Lower lobe of right lung (tissue), 2 donors: ENCODE data around the gene HTATSF1. TPM values are rescaled to one million over a fixed set of nuclear protein-coding genes. Genes with fewer than 3 reads are reported as not detected.

Source experiments
- ATAC-seq, 2 donors: fragments of 200-7000 bp; cut with Tn5 transposase; one replicate each; pipeline ENCODE4 v1.9.1; 2020 to 2022; ENCODE audit warnings: mild to moderate bottlenecking in 2 of 2, moderate library complexity in 2 of 2
- DNase-seq: peaks from one replicate; pipeline ENCODE4 v3.0.0-alpha.2; 2020
- H3K27ac ChIP-seq: fragments of 200-600 bp; one replicate; pipeline ENCODE4 v1.8.0; 2022
- H3K27me3 ChIP-seq: fragments of 200-600 bp; one replicate; pipeline ENCODE4 v1.8.0; 2022; ENCODE audit warnings: low read depth
- H3K36me3 ChIP-seq: fragments of 200-600 bp; one replicate; pipeline ENCODE4 v1.8.0; 2022; ENCODE audit warnings: mild to moderate bottlenecking
- H3K4me1 ChIP-seq: fragments of 200-600 bp; one replicate; pipeline ENCODE4 v1.8.0; 2022
- H3K4me3 ChIP-seq: fragments of 200-600 bp; one replicate; pipeline ENCODE4 v1.8.0; 2022; ENCODE audit warnings: mild to moderate bottlenecking
- H3K9me3 ChIP-seq: fragments of 200-600 bp; one replicate; pipeline ENCODE4 v1.8.0; 2022
- intact Hi-C: fragments of 100-400 bp; cut with DNase I; formaldehyde crosslinking; loops from one replicate; pipeline ENCODE4 v1.11.0; 2022
- total RNA-seq: library from RNA; stranded (reverse); fragmentation: NEBNext Ultra II Directional; extraction: Animal tissue kit (Norgen Biotek cat#: 25700); gene quantifications from one replicate; pipeline ENCODE4 v1.2.1, GENCODE V29; 2021
- TF ChIP-seq, protein P1 (sequence below): fragments of 200-600 bp; IDR thresholded peaks from one replicate; pipeline ENCODE4 v1.8.0; 2022; ENCODE audit warnings: antibody characterized with exemption, mild to moderate bottlenecking
- donor health status: DM: no; HTN: yes; CAD: no; lungs with severe emphysema.

Gene HTATSF1
- total RNA-seq, 1 donor from 2014 or later: 27.4 TPM

DNA sequence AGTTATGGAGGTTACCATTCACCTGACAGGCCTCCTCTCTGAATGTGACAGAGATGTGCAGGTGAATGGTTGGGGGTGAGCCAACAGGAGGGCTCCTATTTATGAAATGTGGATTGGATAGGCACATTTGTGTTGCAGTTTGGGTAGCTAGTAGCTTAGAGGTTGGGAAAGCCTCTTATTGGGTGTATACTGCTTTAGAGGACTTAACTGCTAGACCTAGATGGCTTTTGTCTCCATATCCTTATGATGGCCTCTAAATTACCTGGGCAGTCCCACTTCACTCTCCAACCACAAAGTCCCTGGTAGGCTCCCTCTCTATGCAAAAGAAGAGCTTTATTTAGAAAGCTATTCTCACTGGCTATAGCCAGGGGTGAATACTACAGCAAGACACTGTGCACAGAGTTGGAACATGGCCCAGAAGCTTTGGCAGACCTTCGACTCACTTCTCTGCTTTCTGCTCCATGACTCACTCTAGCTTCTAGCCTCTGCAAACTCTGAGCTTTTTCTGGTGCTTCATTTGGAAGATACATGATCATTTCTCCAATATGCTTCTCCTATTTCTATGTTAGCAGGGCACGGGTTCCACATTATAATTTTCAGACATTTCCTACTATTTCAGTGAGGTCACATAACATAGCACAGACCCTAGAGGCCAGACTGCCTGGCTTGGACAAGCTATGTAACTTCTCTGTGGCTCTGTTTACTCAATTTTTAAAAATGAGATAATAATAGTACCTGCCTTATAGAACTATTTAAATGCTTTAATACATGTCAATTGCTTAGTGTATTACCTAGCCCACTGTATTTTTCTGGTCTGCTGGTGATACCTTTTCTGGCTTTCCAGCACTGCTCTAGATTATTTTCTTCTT lies 28.6 kb downstream of the HTATSF1 start:
- ATAC-seq: peak; percentile 66 to 82
- Histone ChIP-seq H3K9me3 (no peaks in the 10 kb centered on the region), H3K27ac (no peak overlapping the region), H3K4me1 (no peaks in the 10 kb centered on the region), H3K27me3 (no peaks in the 10 kb centered on the region), H3K36me3 (no peaks in the 10 kb centered on the region), H3K4me3 (no peak overlapping the region)
- DNase-seq: peak; percentile 38
- intact Hi-C loops: no loop called here
- TF ChIP-seq, protein P1, sequence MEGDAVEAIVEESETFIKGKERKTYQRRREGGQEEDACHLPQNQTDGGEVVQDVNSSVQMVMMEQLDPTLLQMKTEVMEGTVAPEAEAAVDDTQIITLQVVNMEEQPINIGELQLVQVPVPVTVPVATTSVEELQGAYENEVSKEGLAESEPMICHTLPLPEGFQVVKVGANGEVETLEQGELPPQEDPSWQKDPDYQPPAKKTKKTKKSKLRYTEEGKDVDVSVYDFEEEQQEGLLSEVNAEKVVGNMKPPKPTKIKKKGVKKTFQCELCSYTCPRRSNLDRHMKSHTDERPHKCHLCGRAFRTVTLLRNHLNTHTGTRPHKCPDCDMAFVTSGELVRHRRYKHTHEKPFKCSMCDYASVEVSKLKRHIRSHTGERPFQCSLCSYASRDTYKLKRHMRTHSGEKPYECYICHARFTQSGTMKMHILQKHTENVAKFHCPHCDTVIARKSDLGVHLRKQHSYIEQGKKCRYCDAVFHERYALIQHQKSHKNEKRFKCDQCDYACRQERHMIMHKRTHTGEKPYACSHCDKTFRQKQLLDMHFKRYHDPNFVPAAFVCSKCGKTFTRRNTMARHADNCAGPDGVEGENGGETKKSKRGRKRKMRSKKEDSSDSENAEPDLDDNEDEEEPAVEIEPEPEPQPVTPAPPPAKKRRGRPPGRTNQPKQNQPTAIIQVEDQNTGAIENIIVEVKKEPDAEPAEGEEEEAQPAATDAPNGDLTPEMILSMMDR: no peak

DNA sequence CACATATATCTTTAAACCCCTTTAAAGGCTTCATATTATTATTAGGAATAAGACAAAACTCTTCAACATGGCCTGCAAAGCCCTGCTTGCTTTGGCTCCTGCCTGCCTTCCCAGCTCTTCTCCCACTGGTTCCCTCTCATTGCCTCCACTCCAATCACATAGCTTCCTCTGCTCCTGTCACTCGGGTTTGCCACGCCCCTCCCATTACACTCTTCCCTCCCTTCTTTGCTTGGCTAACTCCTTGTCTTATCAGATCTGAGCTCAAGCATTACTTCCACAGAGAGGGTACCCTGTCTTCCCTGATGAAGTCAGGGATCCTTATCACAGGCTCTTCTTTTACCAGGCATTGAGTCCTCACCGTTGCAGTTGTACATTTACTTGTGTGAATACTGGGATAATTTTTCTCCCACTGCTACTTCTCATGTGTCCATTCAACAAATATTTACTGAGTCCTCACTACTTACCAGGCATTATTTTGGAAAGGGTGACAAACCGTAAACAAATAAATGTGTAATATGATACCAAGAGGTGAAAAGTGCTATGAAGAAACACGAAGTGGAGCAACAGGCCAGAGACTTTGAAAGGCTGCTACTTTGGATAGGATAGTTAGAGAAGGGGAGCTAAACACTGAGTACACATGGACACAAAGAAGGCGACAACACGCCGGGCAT lies 31.4 kb downstream of the HTATSF1 start:
- TF ChIP-seq, protein P1: no peak
- ATAC-seq (peak in 1 of 2 donors; percentile 19), DNase-seq (no peak)
- Histone ChIP-seq H3K4me3 (no peak overlapping the region), H3K36me3 (no peaks in the 10 kb centered on the region), H3K9me3 (no peaks in the 10 kb centered on the region), H3K27me3 (no peaks in the 10 kb centered on the region), H3K4me1 (no peaks in the 10 kb centered on the region), H3K27ac (no peak overlapping the region)
- intact Hi-C loops: no loop called here

DNA sequence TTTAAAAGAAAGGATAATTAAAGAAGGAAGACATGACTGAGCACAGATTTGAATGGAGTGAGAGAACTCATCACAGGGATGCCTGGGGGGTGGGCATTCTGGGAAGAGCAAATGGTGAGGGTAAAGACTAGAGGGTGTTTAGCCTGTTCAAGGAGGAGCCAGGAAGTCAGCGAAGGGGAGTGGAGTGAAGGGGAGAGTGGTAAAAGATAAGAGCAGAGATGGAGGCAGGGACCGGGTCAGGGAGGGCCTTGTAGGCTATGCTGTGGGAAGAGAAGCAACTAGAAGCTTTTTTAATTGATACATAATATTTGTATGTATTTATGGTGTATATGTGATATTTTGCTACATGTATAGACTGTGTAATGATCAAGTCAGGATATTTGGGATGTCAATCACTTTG lies 32.4 kb downstream of the HTATSF1 start:
- H3K4me1 ChIP-seq: no peaks in the 10 kb centered on the region
- H3K9me3 ChIP-seq: no peaks in the 10 kb centered on the region
- ATAC-seq: no peak
- TF ChIP-seq, protein P1: no peak
- DNase-seq: no peak
- H3K27ac ChIP-seq: no peak overlapping the region
- H3K27me3 ChIP-seq: no peaks in the 10 kb centered on the region
- intact Hi-C loops: no loop called here
- H3K4me3 ChIP-seq: no peak overlapping the region
- H3K36me3 ChIP-seq: no peaks in the 10 kb centered on the region

DNA sequence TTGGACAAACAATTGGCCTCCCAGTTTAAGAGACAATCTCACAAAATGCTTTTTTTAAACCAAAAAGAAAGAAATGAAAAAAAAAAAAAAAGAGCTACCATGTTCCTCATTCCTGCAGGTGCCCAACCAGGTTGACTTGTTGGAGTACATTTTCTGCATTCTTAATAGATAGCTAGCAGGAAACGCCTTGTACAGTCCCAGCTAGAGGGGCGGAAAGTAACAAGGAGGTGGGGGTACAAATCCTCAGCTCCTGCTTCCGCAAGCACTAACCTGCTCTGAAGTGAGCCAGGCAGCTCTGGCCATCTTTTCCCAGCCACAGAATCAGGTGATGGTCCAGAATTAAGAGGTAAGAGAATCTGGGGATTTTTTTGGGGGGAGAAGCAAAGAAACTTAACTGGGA lies 34.6 kb downstream of the HTATSF1 start, which contains the start of gene VGLL1:
VGLL1 (plus strand) TSS at position 265 of the 400 bp plus-strand sequence. CDS start 3,806 bp downstream, outside the sequence.
- no peak within 1 kb of the TSS for H3K4me3 ChIP-seq
- H3K27me3 ChIP-seq: no peaks in the 10 kb centered on the region
- no peak for ATAC-seq
- no peak within 1 kb of the TSS for H3K27ac ChIP-seq
- no peaks in the 10 kb centered on the region for H3K4me1 ChIP-seq
- H3K36me3 ChIP-seq: no peaks in the 10 kb centered on the region
- H3K9me3 ChIP-seq: no peaks in the 10 kb centered on the region
- intact Hi-C loops: no loop called here
- no peak for DNase-seq
- TF ChIP-seq, protein P1: no peak

DNA sequence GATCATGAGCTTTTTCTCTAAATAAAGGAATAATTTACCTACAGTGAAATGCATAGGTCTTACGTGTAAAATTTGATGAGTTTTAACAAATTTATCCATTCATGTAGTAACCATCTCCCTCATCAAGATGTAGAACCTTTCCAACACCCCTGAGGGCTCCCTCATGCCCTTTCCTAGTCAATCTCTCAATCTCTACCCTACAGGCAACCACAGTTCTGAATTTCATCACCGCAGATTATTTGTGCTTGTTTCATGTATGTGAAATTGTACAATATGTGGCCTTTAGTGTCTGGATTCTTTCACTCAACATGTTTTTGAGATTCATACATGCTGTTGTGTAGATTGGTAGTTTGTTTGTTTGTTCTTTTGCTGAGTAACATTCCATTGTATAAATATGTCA lies 36.7 kb downstream of the HTATSF1 start:
- Histone ChIP-seq H3K36me3 (no peaks in the 10 kb centered on the region), H3K9me3 (no peaks in the 10 kb centered on the region), H3K27me3 (no peaks in the 10 kb centered on the region), H3K4me1 (no peaks in the 10 kb centered on the region), H3K4me3 (no peak overlapping the region), H3K27ac (no peak overlapping the region)
- no peak for DNase-seq
- TF ChIP-seq, protein P1: no peak
- intact Hi-C loops: no loop called here
- ATAC-seq: no peak
